HepG2 (cell line): ENCODE results near the gene TENT4B. TPM values are rescaled to one million over a fixed set of nuclear protein-coding genes. Genes with fewer than 3 reads are reported as not detected.

Source experiments
- ATAC-seq: fragments of 200-7000 bp; cut with Tn5 transposase; 3 replicates; pipeline ENCODE4 v1.9.1; 2020; ENCODE audit warnings: mild to moderate bottlenecking, moderate library complexity
- BruUV-seq: library from RNA; stranded (reverse); fragments of 400-500 nt; replicated peaks from 2 replicates; lab custom pipeline; 2021; lab: Mats Ljungman, UMichigan
- CTCF ChIA-PET: fragments of 300-600 bp; formaldehyde crosslinking; extraction: SDS; loops from one replicate; lab custom pipeline; 2021; ENCODE audit warnings: low total read pairs, inconsistent platforms, low intra/inter-chr PET ratio; lab: Yijun Ruan, JAX
- POLR2A ChIA-PET: fragments of 350-600 bp; sonication (Branson Sonifier 250); formaldehyde crosslinking; loops from one replicate; lab custom pipeline; 2020; ENCODE audit warnings: antibody characterized with exemption, inconsistent platforms; lab: Yijun Ruan, JAX
- DNase-seq: peaks from one replicate; pipeline ENCODE4 v3.0.0-alpha.2; 2015; ENCODE audit warnings: low spot score
- FAIRE-seq: peaks from 3 replicates; lab custom pipeline; 2011; peaks lifted over from hg19 to GRCh38; lab: Jason Lieb, UNC
- H2AFZ ChIP-seq: one replicate; pipeline ENCODE4 v1.6.1; 2011; ENCODE audit warnings: low read length, inconsistent platforms
- H3K27ac ChIP-seq: fragments of 300-600 bp; 3 replicates; pipeline ENCODE4 v1.8.0; 2011; ENCODE audit warnings: mixed run types, mild to moderate bottlenecking, mixed read lengths, low read length, inconsistent platforms; ENCODE audit not compliant: insufficient read depth; ENCODE audit errors: extremely low read length
- H3K27me3 ChIP-seq, 2 experiments: fragments of 200-600 bp in 1 of 2; 2 replicates in 1 of 2; 3 replicates in 1 of 2; pipeline versions ENCODE4 v1.6.0 to v1.8.0; 2011; ENCODE audit warnings: low read length in 2 of 2, mild to moderate bottlenecking in 2 of 2, moderate library complexity in 2 of 2, inconsistent platforms in 1 of 2; ENCODE audit not compliant: insufficient read depth in 2 of 2, control insufficient read depth in 1 of 2
- H3K36me3 ChIP-seq, 2 experiments: fragments of 200-600 bp in 1 of 2; replicated peaks in 1 of 2; 2 replicates in 1 of 2; 3 replicates in 1 of 2; pipeline versions ENCODE4 v1.5.1 to v1.8.0; 2011; ENCODE audit warnings: low read length in 2 of 2, inconsistent platforms in 1 of 2; ENCODE audit not compliant: insufficient read depth in 2 of 2, control insufficient read depth in 1 of 2
- H3K4me1 ChIP-seq: 2 replicates; pipeline ENCODE4 v1.5.1; 2012; ENCODE audit warnings: low read length, inconsistent platforms; ENCODE audit not compliant: insufficient read depth
- H3K4me2 ChIP-seq: 2 replicates; pipeline ENCODE4 v1.6.0; 2011; ENCODE audit warnings: low read depth, low read length, inconsistent platforms
- H3K4me3 ChIP-seq, 3 experiments: fragments of 200-600 bp in 1 of 3; sonication (generic), shearing (Covaris generic) in 1 of 3; replicated peaks in 1 of 3; 2 replicates each; pipeline ENCODE4 v1.5.1; 2011 to 2016; ENCODE audit warnings: low read length in 3 of 3, inconsistent platforms in 2 of 3, low read depth in 2 of 3, mild to moderate bottlenecking in 2 of 3, control low read depth in 1 of 3, mixed read lengths in 1 of 3; ENCODE audit not compliant: insufficient read depth in 1 of 3
- H3K79me2 ChIP-seq: one replicate; pipeline ENCODE4 v1.6.1; 2011; ENCODE audit warnings: low read length, inconsistent platforms; ENCODE audit not compliant: insufficient read depth
- H3K9ac ChIP-seq: 2 replicates; pipeline ENCODE4 v1.6.0; 2011; ENCODE audit warnings: mild to moderate bottlenecking, low read depth, low read length, inconsistent platforms; ENCODE audit not compliant: insufficient read depth
- H3K9me3 ChIP-seq: 2 replicates; pipeline ENCODE4 v1.5.1; 2012; ENCODE audit warnings: mild to moderate bottlenecking, low read length
- H4K20me1 ChIP-seq: 2 replicates; pipeline ENCODE4 v1.6.0; 2011; ENCODE audit warnings: inconsistent platforms, mild to moderate bottlenecking, low read length, moderate library complexity; ENCODE audit not compliant: insufficient read depth
- ELF3 ChIP-seq: IDR thresholded peaks from 2 replicates; pipeline ENCODE4 v1.6.1; 2016; ENCODE audit warnings: missing genetic modification reagents, missing compliant biosample characterization
- KAT7 ChIP-seq: IDR thresholded peaks from 2 replicates; pipeline ENCODE4 v1.6.1; 2018; ENCODE audit warnings: borderline replicate concordance, missing compliant biosample characterization
- NFE2 ChIP-seq: sonication (generic); formaldehyde crosslinking; IDR thresholded peaks from 2 replicates; pipeline ENCODE4 v1.4.0; 2020; ENCODE audit warnings: missing genetic modification reagents
- NONO ChIP-seq, 2 experiments: fragments of 450-650 bp in 1 of 2; sonication (generic) in 1 of 2; formaldehyde crosslinking in 1 of 2; IDR thresholded peaks in 1 of 2; conservative IDR thresholded peaks in 1 of 2; 2 replicates each; pipeline versions ENCODE4 v1.6.1 to v1.8.0; 2017 to 2022; ENCODE audit warnings: mild to moderate bottlenecking in 1 of 2, missing genetic modification reagents in 1 of 2, moderate library complexity in 1 of 2
- PRDM10 ChIP-seq: sonication (generic); formaldehyde crosslinking; IDR thresholded peaks from 2 replicates; pipeline ENCODE4 v1.4.0; 2020; ENCODE audit warnings: low read depth, missing genetic modification reagents
- RFX5 ChIP-seq: IDR thresholded peaks from 2 replicates; pipeline ENCODE4 v1.6.1; 2011; ENCODE audit warnings: low read depth, low read length, improper control_type of control experiment
- RXRA ChIP-seq: sonication (generic); formaldehyde crosslinking; IDR thresholded peaks from 2 replicates; pipeline ENCODE4 v1.5.1; 2020; ENCODE audit warnings: missing genetic modification reagents
- SP1 ChIP-seq, 2 experiments: fragments of 450-650 bp in 1 of 2; sonication (generic) in 1 of 2; formaldehyde crosslinking in 1 of 2; IDR thresholded peaks; 2 replicates each; pipeline versions ENCODE4 v1.4.0 to v1.6.1; 2016 to 2020; ENCODE audit warnings: missing genetic modification reagents in 1 of 2
- ZNF282 ChIP-seq: fragments of 450-650 bp; IDR thresholded peaks from 2 replicates; pipeline ENCODE4 v1.6.1; 2018; ENCODE audit not compliant: partially characterized antibody
- ZNF83 ChIP-seq: sonication (generic); formaldehyde crosslinking; IDR thresholded peaks from 2 replicates; pipeline ENCODE4 v1.4.0; 2020; ENCODE audit warnings: missing genetic modification reagents, mild to moderate bottlenecking, borderline replicate concordance
- WGBS: methylation state at CpG from one replicate; pipeline ENCODE4 v1.1.6; 2017; ENCODE audit warnings: low lambda C conversion rate; 5-methylcytosine and 5-hydroxymethylcytosine counted together
- in situ Hi-C: cut with HindIII; loops from 2 replicates; pipeline ENCODE4 v1.10.0; 2017; ENCODE audit warnings: low pct_unique_long_range_greater_than_20kb; ENCODE audit not compliant: extremely low pct_ligation_motif_present
- intact Hi-C: fragments of 100-400 bp; cut with micrococcal nuclease; formaldehyde crosslinking; loops from one replicate; pipeline ENCODE4 v1.10.0; 2022; ENCODE audit not compliant: unreplicated experiment
- polyA plus RNA-seq, 8 experiments: library from polyadenylated mRNA; depleted of rRNA in 3 of 8; stranded (reverse) in 7 of 8; unstranded in 1 of 8; fragments of >200 nt; fragmentation: Illumina TruSeq in 4 of 8; extraction: Trizol in 4 of 8; gene quantifications; 2 replicates each; pipeline versions ENCODE4 v1.2.1 to v1.2.3, GENCODE V29; 2011 to 2016; ENCODE audit warnings: low read depth in 4 of 8, missing spikeins in 1 of 8, mixed read lengths in 1 of 8; ENCODE audit not compliant: insufficient read depth in 1 of 8
- total RNA-seq, 5 experiments: library from RNA; depleted of rRNA; stranded (reverse); fragments of >200 nt; fragmentation: Illumina TruSeq; extraction: Trizol; gene quantifications; 2 replicates each; pipeline ENCODE4 v1.2.3, GENCODE V29; 2016; ENCODE audit warnings: low read depth in 1 of 5

TENT4B gene
- total and polyA plus RNA-seq, 2 of the 13 experiments (the other 11 are each of a cell fraction or from before 2014, with no cell fraction given), result 15.0 to 32.8 TPM

- intact Hi-C loops (no loop called here), in situ Hi-C loops (no loop called here)
- Histone ChIP-seq H3K9ac (no peak overlapping the region), H3K79me2 (peaks cover 92% of the 10 kb centered on the region), H2AFZ (no peak overlapping the region), H3K27me3 (no peaks in the 10 kb centered on the region), H3K9me3 (no peaks in the 10 kb centered on the region), H3K4me1 (peaks cover 50% of the 10 kb centered on the region), H3K4me3 (no peak overlapping the region), H4K20me1 (peaks cover 19% of the 10 kb centered on the region)
- WGBS, result 97% methylated on average over 5 of the region's 5 CpGs
- no TSS peak for BruUV-seq
- DNase-seq, result no peak
- no peak for FAIRE-seq
- TF ChIP-seq NONO (IDR thresholded peaks at IDR 0.05), result no peak
- no peak for TF ChIP-seq NONO (CRISPR knock-in tag; conservative IDR thresholded peaks at IDR 0.05)
- TF ChIP-seq ZNF282, result no peak
- TF ChIP-seq ELF3, result no peak
- no peak for TF ChIP-seq KAT7 (CRISPR knock-in tag)
- TF ChIP-seq SP1 (IDR thresholded peaks at IDR 0.05), result no peak
- TF ChIP-seq SP1 (CRISPR knock-in tag; IDR thresholded peaks at IDR 0.05), result no peak
- no peak for TF ChIP-seq NFE2 (CRISPR knock-in tag)
- TF ChIP-seq RXRA, result no peak
- TF ChIP-seq RFX5, result no peak
- no peak for TF ChIP-seq PRDM10 (CRISPR knock-in tag)
- no peak for TF ChIP-seq ZNF83 (CRISPR knock-in tag)
- TF ChIP-seq, all 625 proteins: peak for 0
- Histone ChIP-seq H3K4me2 (no peak overlapping the region), H3K27ac (no peak overlapping the region), H3K36me3 (no peaks in the 10 kb centered on the region; a peak in 1 of 5 replicates)
- no peak for ATAC-seq
- CTCF ChIA-PET, result no interaction called here
- POLR2A ChIA-PET, result interaction anchor here (1.1 kb wide), 1 partner anchor 18 kb away, joined by 3 read pairs; no protein-coding TSS in a partner anchor
Measured at GRCh38 chr16:50173316-50173715, 20.2 kb downstream of the TENT4B start.
